Testis (tissue), 2 donors: ENCODE results near the gene CBX2.

Experiments
- CTCF ChIP-seq, 3 experiments: fragments of 450-650 bp in 2 of 3; fragments of 200-600 bp in 1 of 3; sonication (generic) in 1 of 3; IDR thresholded peaks; one replicate each; pipeline ENCODE4 v1.5.1; 2016 to 2019; ENCODE audit warnings: antibody characterized with exemption in 3 of 3, mild to moderate bottlenecking in 2 of 3, moderate library complexity in 1 of 3
- POLR2A ChIP-seq: fragments of 450-650 bp; IDR thresholded peaks from one replicate; pipeline ENCODE4 v1.6.1; 2017; ENCODE audit warnings: antibody characterized with exemption, mild to moderate bottlenecking, moderate library complexity

- no peak for TF ChIP-seq POLR2A
- TF ChIP-seq CTCF (IDR thresholded peaks at IDR 0.05) = no peak
These were observed 24.2 kb downstream of the CBX2 start for GRCh38 chr17:79802039-79802735.
